ENCODE data around the gene ABHD14A. TPM values are rescaled to one million over a fixed set of nuclear protein-coding genes. Genes with fewer than 3 reads are reported as not detected.

The ABHD14A gene
- total and polyA plus RNA-seq, 8 donors, result 5.9 to 36.3 (median 9.7) TPM

DNA sequence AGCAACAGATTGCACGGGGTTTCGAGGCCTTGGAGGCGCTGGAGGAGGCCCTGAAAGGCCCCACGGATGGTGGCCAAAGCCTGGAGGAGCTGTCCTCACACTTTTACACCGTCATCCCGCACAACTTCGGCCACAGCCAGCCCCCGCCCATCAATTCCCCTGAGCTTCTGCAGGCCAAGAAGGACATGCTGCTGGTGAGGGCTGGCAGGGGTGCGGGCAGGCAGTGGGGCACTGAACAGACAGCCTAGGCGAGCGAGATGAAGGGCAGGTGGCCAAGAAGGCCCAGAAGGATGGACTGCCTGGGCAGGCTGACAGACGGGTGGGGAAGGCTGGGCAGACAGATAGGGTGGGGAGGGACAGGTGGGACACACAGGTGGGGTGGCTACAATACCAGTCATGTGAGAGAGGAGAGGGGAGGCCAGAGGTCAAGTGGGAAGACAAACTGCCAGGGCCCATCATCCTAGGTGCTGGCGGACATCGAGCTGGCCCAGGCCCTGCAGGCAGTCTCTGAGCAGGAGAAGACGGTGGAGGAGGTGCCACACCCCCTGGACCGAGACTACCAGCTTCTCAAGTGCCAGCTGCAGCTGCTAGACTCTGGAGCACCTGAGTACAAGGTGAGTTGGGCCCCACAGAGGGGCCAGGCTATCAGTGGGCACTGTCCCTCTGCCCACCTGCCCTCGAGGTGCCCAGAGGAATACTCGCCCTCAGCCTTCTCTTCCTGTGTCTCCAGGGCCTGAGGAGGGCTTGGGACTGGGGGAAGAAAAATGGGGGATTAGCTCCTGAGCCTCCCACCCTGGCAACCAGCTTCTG lies 29.6 kb upstream of the ABHD14A start:
- peak in 1 of 6 donors; percentile 27 for DNase-seq
- WGBS, 2 donors, result 74 to 78% methylated on average over 18 of the region's 18 CpGs

DNA sequence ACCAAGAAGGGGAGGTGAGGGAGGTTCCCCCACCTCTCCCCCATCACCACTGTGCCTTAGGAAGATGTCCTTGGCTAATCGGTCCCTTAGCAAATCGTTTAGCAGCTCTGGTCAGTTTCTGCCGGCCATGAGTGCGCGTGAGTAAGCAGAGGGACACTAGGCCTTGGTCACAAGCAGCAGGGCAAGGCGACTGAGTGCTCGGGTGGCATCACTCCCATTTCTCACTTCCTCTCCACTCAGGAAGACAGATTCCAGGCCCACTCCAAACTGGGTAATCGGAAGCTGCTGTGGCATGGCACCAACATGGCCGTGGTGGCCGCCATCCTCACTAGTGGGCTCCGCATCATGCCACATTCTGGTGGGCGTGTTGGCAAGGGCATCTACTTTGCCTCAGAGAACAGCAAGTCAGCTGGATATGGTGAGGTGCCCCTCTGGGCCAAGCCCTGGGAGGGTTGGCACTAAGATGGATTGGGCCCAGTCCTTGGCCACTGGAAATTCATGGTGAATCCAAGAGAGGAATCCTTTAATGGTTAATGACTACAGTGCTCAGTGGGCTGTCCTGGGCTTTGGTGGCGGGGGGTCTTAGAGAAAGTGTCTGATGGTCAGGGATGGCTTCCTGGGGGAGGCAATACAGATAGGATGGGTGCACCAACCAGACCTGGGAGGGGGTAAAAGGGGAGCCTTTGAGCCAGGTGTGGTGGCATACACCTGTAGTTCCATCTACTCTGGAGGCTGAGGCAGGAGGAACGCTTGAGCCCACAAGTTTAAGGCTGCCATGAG lies 28.7 kb upstream of the ABHD14A start:
- ATAC-seq, result no peak
- Histone ChIP-seq H3K27me3 (no peaks in the 10 kb centered on the region), H3K4me1 (peaks cover 0 to 4% (median 0%) of the 10 kb centered on the region in 3 donors), H3K4me3 (no peak overlapping the region), H3K27ac (no peak overlapping the region), H3K9me3 (no peaks in the 10 kb centered on the region), H3K36me3 (no peaks in the 10 kb centered on the region)
- WGBS, 2 donors, result 84 to 90% methylated on average over 14 of the region's 14 CpGs
- TF ChIP-seq, protein P1, sequence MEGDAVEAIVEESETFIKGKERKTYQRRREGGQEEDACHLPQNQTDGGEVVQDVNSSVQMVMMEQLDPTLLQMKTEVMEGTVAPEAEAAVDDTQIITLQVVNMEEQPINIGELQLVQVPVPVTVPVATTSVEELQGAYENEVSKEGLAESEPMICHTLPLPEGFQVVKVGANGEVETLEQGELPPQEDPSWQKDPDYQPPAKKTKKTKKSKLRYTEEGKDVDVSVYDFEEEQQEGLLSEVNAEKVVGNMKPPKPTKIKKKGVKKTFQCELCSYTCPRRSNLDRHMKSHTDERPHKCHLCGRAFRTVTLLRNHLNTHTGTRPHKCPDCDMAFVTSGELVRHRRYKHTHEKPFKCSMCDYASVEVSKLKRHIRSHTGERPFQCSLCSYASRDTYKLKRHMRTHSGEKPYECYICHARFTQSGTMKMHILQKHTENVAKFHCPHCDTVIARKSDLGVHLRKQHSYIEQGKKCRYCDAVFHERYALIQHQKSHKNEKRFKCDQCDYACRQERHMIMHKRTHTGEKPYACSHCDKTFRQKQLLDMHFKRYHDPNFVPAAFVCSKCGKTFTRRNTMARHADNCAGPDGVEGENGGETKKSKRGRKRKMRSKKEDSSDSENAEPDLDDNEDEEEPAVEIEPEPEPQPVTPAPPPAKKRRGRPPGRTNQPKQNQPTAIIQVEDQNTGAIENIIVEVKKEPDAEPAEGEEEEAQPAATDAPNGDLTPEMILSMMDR (IDR thresholded peaks at IDR 0.05), result no peak
- peak in 1 of 6 donors; percentile 26 for DNase-seq
- FAIRE-seq, result no peak
- intact Hi-C loops (cut with DNase I), result loop anchor here in 1 of 3 donors (10.0 kb wide), 1 partner anchor 179 kb away; no protein-coding TSS in a partner anchor

More for the DNA sequence above, 29.6 kb upstream of the ABHD14A start:
- no peak for ATAC-seq
- Histone ChIP-seq H3K4me3 (no peak overlapping the region), H3K36me3 (no peaks in the 10 kb centered on the region), H3K4me1 (peaks cover 0 to 13% (median 5%) of the 10 kb centered on the region in 3 donors), H3K9me3 (no peaks in the 10 kb centered on the region), H3K27me3 (no peaks in the 10 kb centered on the region), H3K27ac (no peak overlapping the region)
- FAIRE-seq, result no peak
- intact Hi-C loops (cut with DNase I), result loop anchor here in 1 of 3 donors (10.0 kb wide), 1 partner anchor 180 kb away; no protein-coding TSS in a partner anchor
- TF ChIP-seq, protein P1 (IDR thresholded peaks at IDR 0.05), result no peak

DNA sequence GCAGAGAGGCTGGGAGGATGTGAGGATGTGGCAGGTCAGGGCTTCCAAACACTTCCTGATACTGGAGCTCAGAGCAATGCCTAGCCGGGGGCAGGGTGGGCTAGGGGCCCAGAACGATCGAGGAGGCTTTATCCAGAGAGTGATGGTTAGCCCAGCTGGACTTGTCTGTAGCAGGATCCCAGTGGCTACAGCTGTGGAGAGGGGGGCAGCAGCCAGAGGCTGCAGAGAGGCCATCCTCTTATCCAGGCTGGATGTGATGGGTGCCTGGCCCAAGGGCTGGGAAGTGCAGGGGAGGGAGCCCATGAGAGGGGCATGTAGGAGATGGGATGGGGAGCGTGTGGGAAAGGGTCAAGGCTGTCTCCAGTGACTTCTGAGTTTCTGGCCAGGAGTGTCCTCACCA lies 28.1 kb upstream of the ABHD14A start:
- DNase-seq, result peak in 2 of 6 donors; percentile 4 to 36
- Histone ChIP-seq H3K36me3 (no peaks in the 10 kb centered on the region), H3K27ac (no peak overlapping the region), H3K27me3 (no peaks in the 10 kb centered on the region), H3K4me3 (no peak overlapping the region), H3K4me1 (peaks cover 0 to 3% (median 0%) of the 10 kb centered on the region in 3 donors), H3K9me3 (no peaks in the 10 kb centered on the region)
- no peak for ATAC-seq
- TF ChIP-seq, protein P1 (IDR thresholded peaks at IDR 0.05), result no peak
- intact Hi-C loops (cut with DNase I), result loop anchor here in 1 of 3 donors (10.0 kb wide), 1 partner anchor 178 kb away; no protein-coding TSS in a partner anchor
- no peak for FAIRE-seq
- WGBS, 2 donors, result 64 to 68% methylated on average over 4 of the region's 4 CpGs

DNA sequence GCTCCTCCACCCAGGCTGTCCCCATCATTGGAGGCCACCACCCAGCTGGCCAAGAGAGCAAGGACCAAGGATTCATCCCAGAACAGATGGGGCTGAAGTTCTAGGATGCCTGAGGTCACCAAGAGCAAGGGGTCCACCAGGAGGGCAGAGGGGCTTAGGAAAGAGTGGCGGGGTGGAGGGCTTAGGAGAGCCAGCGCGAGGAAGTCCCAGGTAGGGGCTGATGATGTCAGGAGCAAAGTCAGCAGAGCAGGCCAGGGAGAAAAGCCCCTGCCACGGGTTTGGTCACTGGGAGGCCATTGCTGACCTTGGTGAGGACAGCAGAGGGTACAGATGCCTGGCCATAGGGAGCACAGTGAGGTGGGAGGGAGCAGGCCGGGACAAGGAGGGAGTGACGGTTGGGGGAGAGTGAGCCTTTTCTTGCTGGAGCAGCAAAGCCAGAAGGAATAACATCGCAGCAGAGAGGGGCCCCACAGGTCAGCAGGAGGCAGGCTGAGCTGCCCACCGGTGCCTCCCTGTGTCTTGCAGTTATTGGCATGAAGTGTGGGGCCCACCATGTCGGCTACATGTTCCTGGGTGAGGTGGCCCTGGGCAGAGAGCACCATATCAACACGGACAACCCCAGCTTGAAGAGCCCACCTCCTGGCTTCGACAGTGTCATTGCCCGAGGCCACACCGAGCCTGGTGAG lies 27.5 kb upstream of the ABHD14A start:
- no peak for FAIRE-seq
- no peak overlapping the region for H3K4me3 ChIP-seq
- TF ChIP-seq, protein P1 (IDR thresholded peaks at IDR 0.05), result no peak
- intact Hi-C loops (cut with DNase I), result loop anchor here in 1 of 3 donors (10.0 kb wide), 1 partner anchor 177 kb away; no protein-coding TSS in a partner anchor
- H3K27me3 ChIP-seq, result no peaks in the 10 kb centered on the region
- H3K9me3 ChIP-seq, result no peaks in the 10 kb centered on the region
- no peak overlapping the region for H3K27ac ChIP-seq
- H3K36me3 ChIP-seq, result no peaks in the 10 kb centered on the region
- ATAC-seq, result no peak
- peaks cover 0 to 1% (median 0%) of the 10 kb centered on the region in 3 donors for H3K4me1 ChIP-seq
- 65 to 69% methylated on average over 13 of the region's 13 CpGs for WGBS, 2 donors
- DNase-seq, result peak in 1 of 6 donors; percentile 30

Data from pancreas (tissue), 10 donors.